Mononuclear cell (primary cell): ENCODE results near the gene AGBL1. TPM values are rescaled to one million over a fixed set of nuclear protein-coding genes. Genes with fewer than 3 reads are reported as not detected.

Source experiments
- H3K27me3 ChIP-seq: 2 replicates; pipeline ENCODE4 v1.6.0; 2011; ENCODE audit warnings: low read length, control low read depth; ENCODE audit not compliant: insufficient read depth
- H3K4me1 ChIP-seq: 2 replicates; pipeline ENCODE4 v1.5.1; 2011; ENCODE audit warnings: mild to moderate bottlenecking, low read length, control low read depth; ENCODE audit not compliant: insufficient read depth
- H3K4me3 ChIP-seq: 2 replicates; pipeline ENCODE4 v1.5.1; 2011; ENCODE audit warnings: mild to moderate bottlenecking, low read length, moderate library complexity
- H3K9me3 ChIP-seq: 2 replicates; pipeline ENCODE4 v1.5.1; 2011; ENCODE audit warnings: low read depth, mild to moderate bottlenecking, control low read depth, low read length
- total RNA-seq: library from RNA; depleted of rRNA; stranded (reverse); fragments of >200 nt; gene quantifications from one replicate; pipeline ENCODE4 v1.2.3, GENCODE V29; 2012

Gene AGBL1
- total RNA-seq, 1 donor: under 0.01 TPM

GRCh38 chr15:86659724-86660411 is 580.2 kb downstream of the AGBL1 start:
- no peaks in the 10 kb centered on the region for H3K27me3 ChIP-seq
- no peak overlapping the region for H3K4me3 ChIP-seq
- H3K4me1 ChIP-seq: peaks cover 1% of the 10 kb centered on the region
- H3K9me3 ChIP-seq: no peaks in the 10 kb centered on the region

GRCh38 chr15:86661580-86661979 is 581.9 kb downstream of the AGBL1 start:
- no peaks in the 10 kb centered on the region for H3K4me1 ChIP-seq
- H3K27me3 ChIP-seq: no peaks in the 10 kb centered on the region
- no peak overlapping the region for H3K4me3 ChIP-seq
- no peaks in the 10 kb centered on the region for H3K9me3 ChIP-seq

GRCh38 chr15:86663304-86663703 is 583.6 kb downstream of the AGBL1 start:
- no peaks in the 10 kb centered on the region for H3K4me1 ChIP-seq
- no peaks in the 10 kb centered on the region for H3K27me3 ChIP-seq
- no peak overlapping the region for H3K4me3 ChIP-seq
- H3K9me3 ChIP-seq: no peaks in the 10 kb centered on the region

GRCh38 chr15:86663979-86664378 is 584.3 kb downstream of the AGBL1 start:
- no peaks in the 10 kb centered on the region for H3K9me3 ChIP-seq
- H3K27me3 ChIP-seq: no peaks in the 10 kb centered on the region
- no peaks in the 10 kb centered on the region for H3K4me1 ChIP-seq
- no peak overlapping the region for H3K4me3 ChIP-seq

- Histone ChIP-seq H3K4me3 (no peak overlapping the region), H3K4me1 (no peaks in the 10 kb centered on the region), H3K27me3 (no peaks in the 10 kb centered on the region), H3K9me3 (no peaks in the 10 kb centered on the region)
Measured at GRCh38 chr15:86664581-86664980, 584.9 kb downstream of the AGBL1 start.

GRCh38 chr15:86676002-86676401 is 596.3 kb downstream of the AGBL1 start:
- Histone ChIP-seq H3K4me3 (no peak overlapping the region), H3K4me1 (no peaks in the 10 kb centered on the region), H3K27me3 (no peaks in the 10 kb centered on the region), H3K9me3 (no peaks in the 10 kb centered on the region)

- H3K4me3 ChIP-seq: no peak overlapping the region
- no peaks in the 10 kb centered on the region for H3K4me1 ChIP-seq
- H3K9me3 ChIP-seq: no peaks in the 10 kb centered on the region
- no peaks in the 10 kb centered on the region for H3K27me3 ChIP-seq
Measured at GRCh38 chr15:86677278-86677677, 597.6 kb downstream of the AGBL1 start.

GRCh38 chr15:86685263-86685662 is 605.6 kb downstream of the AGBL1 start:
- H3K27me3 ChIP-seq: no peaks in the 10 kb centered on the region
- H3K4me3 ChIP-seq: no peak overlapping the region
- no peaks in the 10 kb centered on the region for H3K9me3 ChIP-seq
- no peaks in the 10 kb centered on the region for H3K4me1 ChIP-seq

- H3K4me3 ChIP-seq: no peak overlapping the region
- H3K27me3 ChIP-seq: no peaks in the 10 kb centered on the region
- no peaks in the 10 kb centered on the region for H3K9me3 ChIP-seq
- H3K4me1 ChIP-seq: no peaks in the 10 kb centered on the region
Measured at GRCh38 chr15:86689006-86689405, 609.3 kb downstream of the AGBL1 start.

GRCh38 chr15:86690566-86690965 is 610.9 kb downstream of the AGBL1 start:
- Histone ChIP-seq H3K4me1 (no peaks in the 10 kb centered on the region), H3K9me3 (no peaks in the 10 kb centered on the region), H3K4me3 (no peak overlapping the region), H3K27me3 (no peaks in the 10 kb centered on the region)

- H3K4me3 ChIP-seq: no peak overlapping the region
- no peaks in the 10 kb centered on the region for H3K4me1 ChIP-seq
- no peaks in the 10 kb centered on the region for H3K27me3 ChIP-seq
- H3K9me3 ChIP-seq: no peaks in the 10 kb centered on the region
Measured at GRCh38 chr15:86691091-86691663, 611.5 kb downstream of the AGBL1 start.

- Histone ChIP-seq H3K9me3 (no peaks in the 10 kb centered on the region), H3K4me1 (no peaks in the 10 kb centered on the region), H3K4me3 (no peak overlapping the region), H3K27me3 (no peaks in the 10 kb centered on the region)
Measured at GRCh38 chr15:86700864-86701610, 621.4 kb downstream of the AGBL1 start.

- H3K9me3 ChIP-seq: no peaks in the 10 kb centered on the region
- H3K27me3 ChIP-seq: no peaks in the 10 kb centered on the region
- H3K4me3 ChIP-seq: no peak overlapping the region
- no peaks in the 10 kb centered on the region for H3K4me1 ChIP-seq
Measured at GRCh38 chr15:86701611-86701963, 621.9 kb downstream of the AGBL1 start.

- Histone ChIP-seq H3K4me1 (no peaks in the 10 kb centered on the region), H3K4me3 (no peak overlapping the region), H3K27me3 (no peaks in the 10 kb centered on the region), H3K9me3 (no peaks in the 10 kb centered on the region)
Measured at GRCh38 chr15:86706813-86707212, 627.1 kb downstream of the AGBL1 start.

- no peaks in the 10 kb centered on the region for H3K9me3 ChIP-seq
- no peak overlapping the region for H3K4me3 ChIP-seq
- H3K4me1 ChIP-seq: no peaks in the 10 kb centered on the region
- H3K27me3 ChIP-seq: no peaks in the 10 kb centered on the region
Measured at GRCh38 chr15:86711476-86711875, 631.8 kb downstream of the AGBL1 start.

GRCh38 chr15:86714241-86714640 is 634.6 kb downstream of the AGBL1 start:
- H3K27me3 ChIP-seq: no peaks in the 10 kb centered on the region
- no peaks in the 10 kb centered on the region for H3K9me3 ChIP-seq
- H3K4me1 ChIP-seq: no peaks in the 10 kb centered on the region
- H3K4me3 ChIP-seq: no peak overlapping the region
